Right lobe of liver (tissue), 6 donors: Measurements from ENCODE around the gene SUFU. TPM values are rescaled to one million over a fixed set of nuclear protein-coding genes. Genes with fewer than 3 reads are reported as not detected.

Experiments
- ATAC-seq, 4 donors: fragments of 200-7000 bp; cut with Tn5 transposase; one replicate each; pipeline ENCODE4 v1.9.1; 2020; ENCODE audit warnings: mild to moderate bottlenecking in 4 of 4, moderate library complexity in 4 of 4
- DNase-seq, 3 donors: peaks; one replicate each; pipeline ENCODE4 v3.0.0-alpha.2; 2020
- H3K27ac ChIP-seq, 3 donors: fragments of 200-600 bp; one replicate each; pipeline ENCODE4 v1.8.0; 2022
- H3K27me3 ChIP-seq, 2 donors: fragments of 200-600 bp; one replicate each; pipeline ENCODE4 v1.8.0; 2022
- H3K36me3 ChIP-seq, 4 donors: fragments of 200-600 bp; sonication (generic) in 1 of 4; one replicate each; pipeline versions ENCODE4 v1.5.1 to v1.8.0; 2017 to 2022; ENCODE audit warnings: control low read depth in 1 of 4
- H3K4me1 ChIP-seq, 4 donors: fragments of 200-600 bp; sonication (generic) in 1 of 4; one replicate each; pipeline versions ENCODE4 v1.5.1 to v1.8.0; 2017 to 2022; ENCODE audit warnings: control low read depth in 1 of 4
- H3K4me3 ChIP-seq, 3 donors: fragments of 200-600 bp; one replicate each; pipeline ENCODE4 v1.8.0; 2022
- H3K9me3 ChIP-seq, 4 donors: fragments of 200-600 bp; sonication (generic) in 1 of 4; one replicate each; pipeline versions ENCODE4 v1.5.1 to v1.8.0; 2017 to 2022; ENCODE audit warnings: control low read depth in 1 of 4
- CTCF ChIP-seq, 4 donors: fragments of 200-600 bp in 3 of 4; fragments of 450-650 bp in 1 of 4; IDR thresholded peaks; one replicate each; pipeline versions ENCODE4 v1.5.1 to v1.8.0; 2016 to 2022; ENCODE audit warnings: antibody characterized with exemption in 4 of 4, mild to moderate bottlenecking in 2 of 4
- POLR2A ChIP-seq: fragments of 450-650 bp; IDR thresholded peaks from one replicate; pipeline ENCODE4 v1.6.1; 2017; ENCODE audit warnings: antibody characterized with exemption, mild to moderate bottlenecking
- WGBS: methylation state at CpG from one replicate; pipeline ENCODE4 v1.1.6; 2018; ENCODE audit warnings: low coverage, low lambda C conversion rate; ENCODE audit not compliant: insufficient coverage; ENCODE audit errors: missing lambda C conversion rate; 5-methylcytosine and 5-hydroxymethylcytosine counted together
- intact Hi-C, 2 donors: fragments of 100-400 bp; cut with DNase I; formaldehyde crosslinking; loops; one replicate each; pipeline versions ENCODE4 v1.11.2 to v1.14.1; 2022
- total RNA-seq, 6 experiments: library from RNA; depleted of rRNA in 2 of 6; stranded (reverse); fragments of >200 nt in 2 of 6; fragmentation: NEBNext Ultra II Directional in 3 of 6; extraction: Animal tissue kit (Norgen Biotek cat#: 25700) in 3 of 6; gene quantifications; one replicate each; pipeline versions ENCODE4 v1.1.0 to v1.2.4, GENCODE V29; 2016 to 2023
- donor health status: DM: no; HTN: yes; CAD: no.
- donor health status: DM: no; HTN: no; CAD: no.
- donor health status: DM: no; HTN: no; CAD: no.
- donor health status: DM: no; HTN: yes; CAD: no.
- donor health status: DM: no; HTN: yes; CAD: no.

Gene SUFU
- total RNA-seq, 6 experiments from 2014 or later, result 4.2 to 6.2 (median 5.1) TPM

- ATAC-seq (peak in 1 of 4 donors; percentile 4), DNase-seq (peak in 1 of 3 donors; percentile 21)
- H3K9me3 ChIP-seq, result no peaks in the 10 kb centered on the region
- H3K27ac ChIP-seq, result no peak overlapping the region
- TF ChIP-seq POLR2A, result no peak
- TF ChIP-seq CTCF (IDR thresholded peaks at IDR 0.05), result no peak
- no peak overlapping the region for H3K4me3 ChIP-seq
- H3K4me1 ChIP-seq, result peaks cover 0 to 46% (median 18%) of the 10 kb centered on the region in 4 donors
- peaks cover 3 to 21% (median 8%) of the 10 kb centered on the region in 4 donors for H3K36me3 ChIP-seq
- WGBS, result 33% methylated on average over 1 of the region's 11 CpGs
- intact Hi-C loops, result no loop called here
- no peaks in the 10 kb centered on the region for H3K27me3 ChIP-seq
Measured at GRCh38 chr10:102650655-102651454, 147.1 kb downstream of the SUFU start.

- H3K9me3 ChIP-seq, result no peaks in the 10 kb centered on the region
- TF ChIP-seq POLR2A (no peak), CTCF (IDR thresholded peaks at IDR 0.05) (no peak)
- H3K36me3 ChIP-seq, result peaks cover 5 to 29% (median 12%) of the 10 kb centered on the region in 4 donors
- H3K27ac ChIP-seq, result no peak overlapping the region
- no peaks in the 10 kb centered on the region for H3K27me3 ChIP-seq
- intact Hi-C loops, result no loop called here
- ATAC-seq (no peak), DNase-seq (peak in 2 of 3 donors; percentile 16 to 49)
- WGBS, result no CpG with 5 or more reads among the region's 11 CpGs
- H3K4me1 ChIP-seq, result peaks cover 0 to 40% (median 18%) of the 10 kb centered on the region in 4 donors
- H3K4me3 ChIP-seq, result no peak overlapping the region
Measured at GRCh38 chr10:102651455-102652169, 147.8 kb downstream of the SUFU start.

- DNase-seq (peak in 1 of 3 donors; percentile 15), ATAC-seq (peak in 1 of 4 donors; percentile 7)
- peaks cover 7 to 35% (median 15%) of the 10 kb centered on the region in 4 donors for H3K36me3 ChIP-seq
- TF ChIP-seq POLR2A (no peak), CTCF (IDR thresholded peaks at IDR 0.05) (no peak)
- 63% methylated on average over 12 of the region's 12 CpGs for WGBS
- no peaks in the 10 kb centered on the region for H3K9me3 ChIP-seq
- H3K4me1 ChIP-seq, result peaks cover 0 to 37% (median 14%) of the 10 kb centered on the region in 4 donors
- H3K27me3 ChIP-seq, result no peaks in the 10 kb centered on the region
- no peak overlapping the region for H3K27ac ChIP-seq
- intact Hi-C loops, result no loop called here
- H3K4me3 ChIP-seq, result no peak overlapping the region
Measured at GRCh38 chr10:102652170-102652916, 148.6 kb downstream of the SUFU start.

- H3K4me1 ChIP-seq, result peaks cover 0 to 37% (median 12%) of the 10 kb centered on the region in 4 donors
- TF ChIP-seq POLR2A (no peak), CTCF (IDR thresholded peaks at IDR 0.05) (no peak)
- no peaks in the 10 kb centered on the region for H3K9me3 ChIP-seq
- H3K36me3 ChIP-seq, result peaks cover 7 to 35% (median 15%) of the 10 kb centered on the region in 4 donors
- H3K27ac ChIP-seq, result no peak overlapping the region
- 100% methylated on average over 1 of the region's 1 CpG for WGBS
- no peaks in the 10 kb centered on the region for H3K27me3 ChIP-seq
- DNase-seq (no peak), ATAC-seq (no peak)
- no peak overlapping the region for H3K4me3 ChIP-seq
- intact Hi-C loops, result no loop called here
Measured at GRCh38 chr10:102653060-102653459, 149.3 kb downstream of the SUFU start.
